Measurements from ENCODE around the gene COA8.

The COA8 gene

GRCh38 chr14:103545219-103545914, 17.4 kb upstream of the COA8 start:
- TF ChIP-seq, protein P1, sequence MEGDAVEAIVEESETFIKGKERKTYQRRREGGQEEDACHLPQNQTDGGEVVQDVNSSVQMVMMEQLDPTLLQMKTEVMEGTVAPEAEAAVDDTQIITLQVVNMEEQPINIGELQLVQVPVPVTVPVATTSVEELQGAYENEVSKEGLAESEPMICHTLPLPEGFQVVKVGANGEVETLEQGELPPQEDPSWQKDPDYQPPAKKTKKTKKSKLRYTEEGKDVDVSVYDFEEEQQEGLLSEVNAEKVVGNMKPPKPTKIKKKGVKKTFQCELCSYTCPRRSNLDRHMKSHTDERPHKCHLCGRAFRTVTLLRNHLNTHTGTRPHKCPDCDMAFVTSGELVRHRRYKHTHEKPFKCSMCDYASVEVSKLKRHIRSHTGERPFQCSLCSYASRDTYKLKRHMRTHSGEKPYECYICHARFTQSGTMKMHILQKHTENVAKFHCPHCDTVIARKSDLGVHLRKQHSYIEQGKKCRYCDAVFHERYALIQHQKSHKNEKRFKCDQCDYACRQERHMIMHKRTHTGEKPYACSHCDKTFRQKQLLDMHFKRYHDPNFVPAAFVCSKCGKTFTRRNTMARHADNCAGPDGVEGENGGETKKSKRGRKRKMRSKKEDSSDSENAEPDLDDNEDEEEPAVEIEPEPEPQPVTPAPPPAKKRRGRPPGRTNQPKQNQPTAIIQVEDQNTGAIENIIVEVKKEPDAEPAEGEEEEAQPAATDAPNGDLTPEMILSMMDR (conservative IDR thresholded peaks at IDR 0.05; ENCODE audit: low read depth, low read length) = no peak
- no peak overlapping the region for H3K4me3 ChIP-seq (ENCODE audit: low read depth, low read length)
- DNase-seq (ENCODE audit: low read depth) = no peak

- no peak for DNase-seq (ENCODE audit: low read depth)
- TF ChIP-seq, protein P1 (conservative IDR thresholded peaks at IDR 0.05; ENCODE audit: low read depth, low read length) = no peak
- no peak overlapping the region for H3K4me3 ChIP-seq (ENCODE audit: low read depth, low read length)
Observed at GRCh38 chr14:103545915-103546651, 16.7 kb upstream of the COA8 start.

GRCh38 chr14:103546652-103547454, 15.9 kb upstream of the COA8 start:
- H3K4me3 ChIP-seq (ENCODE audit: low read depth, low read length) = no peak overlapping the region
- TF ChIP-seq, protein P1 (conservative IDR thresholded peaks at IDR 0.05; ENCODE audit: low read depth, low read length) = peak; percentile 91

GRCh38 chr14:103547455-103547940, 15.3 kb upstream of the COA8 start:
- DNase-seq (ENCODE audit: low read depth) = no peak
- no peak overlapping the region for H3K4me3 ChIP-seq (ENCODE audit: low read depth, low read length)
- TF ChIP-seq, protein P1 (conservative IDR thresholded peaks at IDR 0.05; ENCODE audit: low read depth, low read length) = no peak

More at GRCh38 chr14:103546652-103547454, 15.9 kb upstream of the COA8 start:
- peak; percentile 58 for DNase-seq (ENCODE audit: low read depth)

GRCh38 chr14:103547941-103548462, 14.8 kb upstream of the COA8 start:
- no peak overlapping the region for H3K4me3 ChIP-seq (ENCODE audit: low read depth, low read length)
- TF ChIP-seq, protein P1 (conservative IDR thresholded peaks at IDR 0.05; ENCODE audit: low read depth, low read length) = no peak
- DNase-seq (ENCODE audit: low read depth) = no peak

DNA sequence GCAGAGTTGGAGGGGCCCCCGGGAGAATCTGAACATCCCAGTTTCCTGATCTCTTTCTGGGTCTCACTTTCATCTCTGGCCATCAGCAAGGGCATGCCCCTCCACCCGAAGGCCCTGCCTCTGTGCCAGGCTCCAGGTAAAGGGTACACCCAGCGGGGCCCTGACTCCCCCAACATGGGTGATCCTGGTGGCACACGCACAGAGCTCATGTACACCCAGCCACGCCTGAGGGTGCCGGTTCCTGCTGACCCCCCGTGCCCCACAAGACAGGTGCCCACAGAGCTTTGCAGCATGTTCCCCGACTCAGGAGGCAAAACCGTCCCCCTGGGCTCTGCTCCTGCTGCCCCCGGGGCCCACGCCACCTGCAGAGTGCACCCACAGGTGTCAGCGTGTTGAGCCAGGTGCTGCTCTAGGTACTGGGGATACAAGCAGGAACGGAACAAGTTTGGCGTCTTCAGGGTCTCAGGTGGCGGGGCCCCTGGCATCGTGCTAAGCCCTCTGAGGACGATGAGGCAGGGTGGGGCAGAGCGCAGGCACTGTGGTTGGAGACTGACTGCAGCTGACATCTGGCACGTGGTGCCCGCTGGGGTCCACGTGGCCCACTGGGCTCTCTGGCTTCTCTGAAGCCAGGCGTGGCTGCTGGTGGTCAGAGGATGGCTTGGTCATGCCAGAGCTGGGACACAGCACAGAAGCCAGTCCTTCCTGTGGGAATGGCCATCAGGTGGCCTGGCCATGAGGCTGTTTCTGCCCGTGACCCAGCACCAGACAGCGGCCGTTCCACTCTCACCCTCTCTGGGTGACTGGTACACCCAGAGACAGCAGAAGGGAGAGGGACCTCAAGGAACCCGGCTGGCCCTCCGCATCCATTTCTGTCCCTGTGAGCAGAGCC, 14.1 kb upstream of the COA8 start:
- H3K4me3 ChIP-seq (ENCODE audit: low read depth, low read length) = no peak overlapping the region
- DNase-seq (ENCODE audit: low read depth) = no peak

More for the DNA sequence above, 14.1 kb upstream of the COA8 start:
- TF ChIP-seq, protein P1 (conservative IDR thresholded peaks at IDR 0.05; ENCODE audit: low read depth, low read length) = no peak

Data from choroid plexus epithelial cell (primary cell).